Measurements from ENCODE around the gene RNU5B-1.

DNA sequence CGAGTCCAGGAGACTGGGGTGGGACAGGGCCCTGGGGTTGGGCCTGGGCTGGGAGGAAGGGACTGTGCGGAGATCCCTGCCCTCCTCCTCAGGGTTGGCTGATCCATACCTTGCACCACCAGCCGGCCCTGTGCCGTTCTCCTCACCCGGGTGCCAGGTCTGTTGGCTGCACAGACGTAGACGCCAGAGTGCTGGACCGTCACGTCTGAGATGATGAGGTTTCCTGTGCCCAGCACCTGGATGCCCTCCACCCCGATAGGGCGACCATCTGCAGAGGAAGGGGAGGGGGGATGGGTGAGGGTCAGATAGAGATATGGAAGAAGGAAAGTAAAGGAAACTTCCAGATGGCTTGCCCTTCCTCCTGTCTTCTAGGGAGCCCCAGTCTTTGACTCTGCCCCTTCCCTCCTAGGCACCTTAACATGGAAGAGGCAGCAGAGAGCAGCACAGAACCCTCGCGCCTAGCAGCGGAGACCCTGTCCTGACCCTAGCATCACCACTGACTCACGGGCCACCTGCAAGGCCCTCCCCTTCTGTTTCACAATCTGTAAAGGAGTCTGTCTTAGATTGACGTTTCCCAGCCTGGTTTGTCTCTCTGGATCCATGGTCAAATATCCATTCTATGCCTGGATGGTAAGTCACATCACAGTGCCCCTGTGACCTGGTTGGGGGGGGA, 28.8 kb downstream of the RNU5B-1 start:
- TF ChIP-seq, protein P1, sequence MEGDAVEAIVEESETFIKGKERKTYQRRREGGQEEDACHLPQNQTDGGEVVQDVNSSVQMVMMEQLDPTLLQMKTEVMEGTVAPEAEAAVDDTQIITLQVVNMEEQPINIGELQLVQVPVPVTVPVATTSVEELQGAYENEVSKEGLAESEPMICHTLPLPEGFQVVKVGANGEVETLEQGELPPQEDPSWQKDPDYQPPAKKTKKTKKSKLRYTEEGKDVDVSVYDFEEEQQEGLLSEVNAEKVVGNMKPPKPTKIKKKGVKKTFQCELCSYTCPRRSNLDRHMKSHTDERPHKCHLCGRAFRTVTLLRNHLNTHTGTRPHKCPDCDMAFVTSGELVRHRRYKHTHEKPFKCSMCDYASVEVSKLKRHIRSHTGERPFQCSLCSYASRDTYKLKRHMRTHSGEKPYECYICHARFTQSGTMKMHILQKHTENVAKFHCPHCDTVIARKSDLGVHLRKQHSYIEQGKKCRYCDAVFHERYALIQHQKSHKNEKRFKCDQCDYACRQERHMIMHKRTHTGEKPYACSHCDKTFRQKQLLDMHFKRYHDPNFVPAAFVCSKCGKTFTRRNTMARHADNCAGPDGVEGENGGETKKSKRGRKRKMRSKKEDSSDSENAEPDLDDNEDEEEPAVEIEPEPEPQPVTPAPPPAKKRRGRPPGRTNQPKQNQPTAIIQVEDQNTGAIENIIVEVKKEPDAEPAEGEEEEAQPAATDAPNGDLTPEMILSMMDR (IDR thresholded peaks at IDR 0.05) = no peak
- TF ChIP-seq EP300 (IDR thresholded peaks at IDR 0.05) = no peak
